Measurements from ENCODE around the gene CPM.

The CPM gene

DNA sequence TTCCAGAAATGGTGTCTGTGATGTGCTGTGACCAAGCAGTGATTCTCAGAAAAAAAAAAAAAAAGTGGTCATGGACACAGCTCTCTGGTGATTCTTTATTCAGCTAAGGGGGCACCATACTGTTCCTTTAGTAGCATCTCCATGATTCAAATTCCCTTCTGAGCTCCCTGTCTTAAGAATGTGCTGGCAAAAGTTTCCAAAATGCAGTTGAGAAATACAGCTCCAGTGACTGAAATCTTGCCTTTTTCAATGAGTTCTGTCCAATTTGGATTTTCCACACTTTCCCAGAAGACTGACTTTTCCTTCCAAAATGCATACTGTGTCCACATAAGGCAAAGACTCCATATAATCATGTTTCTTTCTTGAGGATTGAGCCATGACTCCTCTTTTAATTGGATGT is 24.3 kb upstream of the CPM start:
- no peak for DNase-seq (ENCODE audit: low read depth in 1 of 2, low spot score in 1 of 2)

DNA sequence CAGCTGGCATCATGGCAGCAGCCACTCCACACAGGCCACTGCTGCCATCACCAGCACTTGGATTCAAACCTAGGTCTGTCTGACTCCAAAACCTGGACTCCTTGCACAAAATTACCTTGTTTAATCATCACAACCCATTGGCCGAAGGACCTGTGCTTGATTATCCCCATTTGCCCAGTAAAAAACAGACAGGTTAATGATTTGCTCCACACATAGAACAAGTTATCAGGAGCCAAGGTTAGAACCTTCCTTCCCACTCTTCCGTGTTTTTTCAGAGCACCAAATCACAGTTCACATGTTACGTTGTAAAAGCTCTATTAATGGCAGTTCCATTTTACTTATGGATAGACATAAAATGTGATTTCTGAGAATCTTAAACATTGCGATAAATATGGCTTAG is 23.5 kb upstream of the CPM start:
- no peak for DNase-seq (ENCODE audit: low read depth in 1 of 2, low spot score in 1 of 2)

DNA sequence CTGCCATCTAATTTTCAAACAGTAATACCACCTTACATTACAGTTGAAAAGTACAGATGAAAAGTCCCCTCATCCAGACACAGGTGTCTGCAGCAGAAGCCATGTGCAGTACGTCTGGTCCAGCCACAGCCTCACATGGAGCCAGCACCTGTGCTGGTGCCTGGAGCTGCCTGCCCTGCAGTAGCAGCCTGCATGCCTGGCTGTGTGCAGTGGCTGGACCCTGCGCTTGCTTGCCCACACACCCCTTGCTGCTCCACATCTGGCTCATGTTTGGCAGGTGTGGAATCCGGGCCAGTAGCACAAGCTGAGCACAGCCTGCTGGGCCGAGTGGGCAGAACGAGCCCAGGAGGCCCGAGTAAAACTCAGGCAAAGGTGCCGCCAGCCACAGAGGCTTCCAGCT is 21.8 kb upstream of the CPM start:
- no peak for DNase-seq (ENCODE audit: low read depth in 1 of 2, low spot score in 1 of 2)

DNA sequence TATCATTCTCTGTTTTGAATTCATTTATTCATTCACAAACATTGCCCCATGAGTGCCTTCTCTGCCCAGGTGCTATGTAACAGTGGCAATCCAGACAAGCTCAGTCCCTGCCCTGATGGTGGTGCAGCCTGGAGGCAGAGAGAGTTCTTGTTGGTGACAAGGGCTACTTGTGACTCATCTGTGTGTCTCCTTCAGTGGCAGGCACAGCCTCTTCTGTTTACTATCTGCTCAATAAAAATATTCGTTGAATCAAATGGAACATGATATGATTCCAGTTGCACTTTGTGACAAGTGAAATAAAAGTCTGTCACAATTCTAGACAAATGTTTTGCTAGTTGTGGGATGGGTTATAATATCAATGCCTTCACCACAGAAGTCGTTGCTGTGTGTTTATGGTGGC is 20.6 kb upstream of the CPM start:
- DNase-seq (ENCODE audit: low read depth in 1 of 2, low spot score in 1 of 2): no peak

DNA sequence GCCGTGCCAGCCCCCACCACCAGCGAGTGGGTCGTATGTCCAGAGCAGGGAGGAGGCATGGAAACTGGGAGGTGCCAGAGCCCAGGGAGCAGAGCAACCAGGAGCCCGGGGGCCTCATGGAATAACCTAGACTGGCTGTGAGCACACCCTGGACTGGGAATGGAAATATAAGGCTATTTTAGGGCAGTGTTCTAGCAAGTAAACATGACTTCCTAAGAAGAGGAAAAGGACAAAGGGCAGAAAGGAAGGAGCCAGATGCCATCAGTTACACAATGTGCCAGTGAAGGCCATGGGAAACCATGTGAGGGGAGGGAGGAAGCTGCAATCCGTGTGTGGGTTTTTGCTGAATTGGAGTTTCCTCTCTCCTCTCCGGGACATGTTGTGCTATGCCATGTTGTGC is 18.7 kb upstream of the CPM start:
- DNase-seq (ENCODE audit: low read depth in 1 of 2, low spot score in 1 of 2): no peak

DNA sequence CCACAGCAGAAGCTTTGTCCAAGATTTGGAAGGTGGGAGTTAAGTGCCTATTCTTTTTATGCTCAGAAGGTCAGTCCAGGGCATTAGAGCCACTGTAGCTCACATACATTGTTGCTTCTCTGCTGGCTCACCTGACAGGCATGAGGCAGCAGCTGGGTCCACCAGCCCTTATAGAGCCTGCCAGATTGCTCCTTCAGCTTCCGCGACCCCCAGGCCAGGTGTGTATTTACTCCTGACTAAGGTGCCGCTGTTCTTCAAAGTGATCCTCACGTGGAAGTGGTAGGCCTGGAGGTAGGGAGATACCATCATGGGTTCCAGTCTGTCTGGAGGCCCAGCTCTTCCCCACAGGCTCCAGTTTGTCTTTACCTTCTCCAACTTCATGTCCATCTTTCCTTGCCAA is 17.5 kb upstream of the CPM start:
- DNase-seq (ENCODE audit: low read depth in 1 of 2, low spot score in 1 of 2): no peak

DNA sequence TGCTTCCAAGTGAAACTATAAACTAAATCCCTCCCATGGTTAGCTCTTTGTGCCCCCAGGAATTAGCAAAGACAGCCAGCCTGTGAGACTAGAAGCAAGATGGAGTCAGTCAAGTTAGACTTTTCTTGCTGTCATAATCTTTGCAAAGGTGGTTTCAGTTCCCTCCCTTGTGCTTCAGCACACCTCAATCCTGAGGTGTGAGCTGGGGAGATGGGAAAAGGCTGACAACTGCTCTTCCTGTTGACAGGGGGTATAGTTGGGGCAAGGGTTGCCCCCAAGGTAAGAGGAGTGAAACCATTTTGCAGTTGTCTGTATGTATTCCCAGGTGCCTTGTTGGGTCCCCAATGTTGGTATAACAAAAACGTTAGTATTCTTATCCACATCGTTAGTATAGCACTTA is 12.3 kb upstream of the CPM start:
- DNase-seq (ENCODE audit: low read depth in 1 of 2, low spot score in 1 of 2): no peak

DNA sequence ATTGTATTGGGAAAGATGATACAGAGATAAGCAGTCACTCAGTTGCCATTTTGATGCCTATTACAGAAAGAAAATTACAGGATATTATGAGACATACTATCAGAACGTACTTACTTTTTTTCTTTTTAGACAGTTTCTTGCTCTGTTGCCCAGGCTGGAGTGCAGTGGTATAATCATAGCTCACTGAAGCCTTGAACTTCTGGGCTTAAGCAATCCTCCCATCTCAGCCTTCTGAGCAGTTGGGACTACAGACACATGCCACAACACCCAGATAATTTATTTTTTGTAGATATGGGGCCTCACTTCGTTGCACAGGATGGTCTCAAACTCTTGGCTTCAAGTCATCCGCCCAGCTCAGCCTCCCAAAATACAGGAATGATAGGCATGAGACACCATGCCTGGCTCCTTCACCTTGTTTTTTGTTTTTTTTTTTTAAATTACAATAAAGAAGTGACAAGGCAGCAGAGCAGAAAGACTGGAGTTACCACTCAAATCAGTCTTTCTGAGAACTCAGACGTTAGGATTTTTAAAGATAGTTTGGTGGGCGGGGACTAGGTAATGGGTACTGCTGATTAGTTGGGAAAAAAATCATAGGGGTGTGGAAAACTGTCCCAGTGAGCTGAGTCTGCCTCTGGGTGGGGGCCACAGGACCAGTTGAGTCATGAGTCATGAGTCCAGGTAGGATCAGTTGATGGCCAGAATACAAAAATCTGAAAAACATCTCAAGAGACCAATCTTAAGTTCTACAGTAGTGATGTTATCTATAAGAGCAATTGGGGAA is 11.5 kb upstream of the CPM start:
- no peak for DNase-seq (ENCODE audit: low read depth in 1 of 2, low spot score in 1 of 2)

DNA sequence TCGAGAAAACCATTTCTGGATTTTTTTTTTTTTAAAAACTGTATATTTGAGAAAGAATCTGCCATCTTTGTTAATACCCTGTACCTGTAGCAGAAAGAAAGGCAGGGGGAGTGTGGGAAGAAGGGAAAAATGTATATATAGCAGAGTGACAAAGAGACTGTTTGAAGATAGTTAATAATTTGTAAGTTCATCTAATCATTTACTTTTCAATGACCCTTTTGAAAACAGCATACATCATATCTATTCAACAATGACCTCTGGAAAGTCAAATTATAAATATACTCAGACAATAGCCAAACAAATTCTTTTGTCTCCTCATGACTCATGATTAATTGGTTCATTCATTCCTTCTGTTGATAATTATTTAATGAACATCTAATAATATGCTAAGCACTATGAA is 10.9 kb upstream of the CPM start:
- no peak for DNase-seq (ENCODE audit: low read depth in 1 of 2, low spot score in 1 of 2)

DNA sequence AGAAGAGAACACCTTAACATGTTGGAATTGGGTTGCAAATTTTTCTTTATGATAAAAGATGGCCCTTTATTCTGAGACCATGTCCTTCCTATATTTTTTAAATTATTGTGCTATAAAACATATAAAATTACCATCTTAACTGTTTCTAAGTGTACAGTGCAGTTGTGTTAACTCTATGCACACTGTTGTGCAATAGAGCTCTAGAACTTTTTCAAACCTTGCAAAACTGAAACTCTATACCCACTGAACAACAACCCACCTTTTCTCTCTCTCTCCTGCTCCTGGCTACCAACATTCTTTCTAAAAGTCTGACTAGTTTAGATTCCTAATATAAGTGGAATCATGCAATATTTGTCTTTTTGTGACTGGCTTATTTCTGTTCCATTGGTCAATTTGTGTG is 7.8 kb upstream of the CPM start:
- DNase-seq (ENCODE audit: low read depth in 1 of 2, low spot score in 1 of 2): no peak

DNA sequence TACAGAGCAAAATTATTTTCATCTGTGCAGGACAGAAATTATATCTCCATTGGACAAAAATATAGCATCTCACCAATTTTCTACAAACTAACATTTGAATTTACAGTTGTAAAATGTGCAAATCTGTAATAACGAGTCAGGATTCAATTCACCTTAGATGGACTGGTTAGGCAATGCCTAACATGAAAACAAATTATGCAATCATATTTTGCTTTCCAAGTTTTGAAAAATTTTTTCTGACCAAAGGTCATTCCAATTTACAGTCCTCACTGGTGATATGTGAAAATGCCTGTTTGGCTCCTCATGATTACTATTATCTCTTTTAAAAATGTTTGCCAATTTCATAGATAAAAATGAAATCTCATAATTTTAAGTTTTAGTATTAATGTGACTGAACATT is 6.5 kb upstream of the CPM start:
- no peak for DNase-seq (ENCODE audit: low read depth in 1 of 2, low spot score in 1 of 2)

DNA sequence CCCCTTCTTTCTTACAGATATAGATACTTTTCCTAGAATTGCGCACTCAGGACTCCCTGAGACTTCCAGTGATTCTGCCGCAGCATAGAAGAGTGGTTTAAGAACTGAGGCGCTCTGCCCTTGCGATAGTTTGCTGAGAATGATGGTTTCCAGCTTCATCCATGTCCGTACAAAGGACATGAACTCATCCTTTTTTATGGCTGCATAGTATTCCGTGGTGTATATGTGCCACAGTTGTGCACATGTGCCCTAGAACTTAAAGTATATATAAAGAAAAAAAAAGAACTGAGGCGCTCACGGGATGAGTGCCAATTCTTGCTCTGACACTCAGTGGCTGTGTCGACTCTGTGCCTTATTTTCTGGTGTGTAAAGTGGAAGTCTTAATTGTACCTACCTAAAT is 1.4 kb upstream of the CPM start:
- DNase-seq (ENCODE audit: low read depth in 1 of 2, low spot score in 1 of 2): no peak

DNA sequence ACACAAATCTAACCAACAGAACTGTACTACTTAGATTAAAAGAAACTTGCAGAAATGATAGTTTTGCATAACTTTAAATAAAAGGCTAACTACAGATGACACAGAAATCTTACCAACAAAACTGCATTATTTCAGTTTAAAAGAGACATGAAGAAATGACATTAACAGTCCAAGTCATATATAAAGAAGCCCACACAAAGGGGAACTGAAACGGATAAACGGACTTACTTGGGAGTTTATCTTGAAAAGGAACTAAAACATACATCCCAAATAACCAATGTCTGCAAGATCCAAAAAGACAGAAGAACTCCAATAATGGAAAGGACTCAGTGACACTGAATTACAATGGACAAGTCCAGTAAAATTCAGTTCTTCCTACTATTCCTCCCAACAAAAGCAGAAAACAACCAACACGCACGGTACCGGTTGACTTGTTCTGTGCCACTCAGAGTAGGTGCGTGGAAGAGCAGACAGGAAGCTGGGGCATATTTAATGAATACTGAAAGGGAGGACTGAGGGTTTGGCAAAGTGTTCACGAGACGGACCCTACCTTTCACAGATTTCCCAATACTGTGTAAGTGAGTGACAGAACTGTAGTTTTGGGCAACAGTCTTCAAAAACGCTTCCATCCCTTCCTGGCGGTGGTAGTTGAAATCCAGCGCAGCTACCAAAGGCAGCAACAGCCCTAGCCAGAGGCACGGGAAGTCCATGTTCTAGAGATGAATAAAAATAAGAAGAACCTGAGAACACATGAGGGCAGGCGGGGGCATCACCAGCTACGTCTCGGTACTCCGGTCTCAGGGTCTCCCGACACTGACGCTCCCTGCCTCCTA is 627 bp downstream of the CPM start:
- DNase-seq (ENCODE audit: low read depth in 1 of 2, low spot score in 1 of 2): no peak

DNA sequence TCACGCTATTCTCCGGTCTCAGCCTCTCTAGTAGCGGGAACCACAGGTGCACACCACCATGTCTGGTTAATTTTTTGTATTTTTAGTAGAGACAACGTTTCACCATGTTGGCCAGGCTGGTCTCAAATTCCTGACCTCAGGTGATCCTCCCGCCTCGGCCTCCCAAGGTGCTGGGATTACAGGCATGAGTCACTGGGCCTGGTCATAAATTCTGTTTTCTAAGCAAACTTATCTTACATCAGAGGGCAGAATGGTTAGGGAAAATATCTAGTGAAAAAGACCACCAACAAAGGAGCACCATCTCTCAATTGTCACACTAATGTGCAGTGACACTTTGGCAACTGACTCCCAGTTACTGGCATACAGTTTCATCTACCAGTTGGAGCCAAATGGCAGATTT is 2.8 kb downstream of the CPM start:
- DNase-seq (ENCODE audit: low read depth in 1 of 2, low spot score in 1 of 2): no peak

DNA sequence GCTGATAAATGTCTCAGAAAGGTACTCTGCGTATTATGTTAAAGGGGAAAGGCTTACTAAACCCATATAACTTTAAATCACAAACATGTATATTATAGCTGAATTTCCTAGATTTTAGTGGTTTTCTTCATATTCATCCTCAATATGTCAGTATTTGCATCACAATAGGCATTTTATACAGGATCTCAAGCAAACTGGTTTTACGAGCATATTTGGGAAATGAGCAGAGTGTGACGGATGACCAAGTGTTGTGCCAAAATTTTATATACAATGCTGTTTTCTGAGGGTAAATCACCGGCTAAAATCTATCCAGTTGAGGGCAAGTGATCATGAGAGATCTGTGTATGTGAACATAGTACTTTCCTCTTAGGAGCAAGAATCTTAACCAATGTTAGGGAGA is 8.4 kb downstream of the CPM start:
- DNase-seq (ENCODE audit: low read depth in 1 of 2, low spot score in 1 of 2): no peak

DNA sequence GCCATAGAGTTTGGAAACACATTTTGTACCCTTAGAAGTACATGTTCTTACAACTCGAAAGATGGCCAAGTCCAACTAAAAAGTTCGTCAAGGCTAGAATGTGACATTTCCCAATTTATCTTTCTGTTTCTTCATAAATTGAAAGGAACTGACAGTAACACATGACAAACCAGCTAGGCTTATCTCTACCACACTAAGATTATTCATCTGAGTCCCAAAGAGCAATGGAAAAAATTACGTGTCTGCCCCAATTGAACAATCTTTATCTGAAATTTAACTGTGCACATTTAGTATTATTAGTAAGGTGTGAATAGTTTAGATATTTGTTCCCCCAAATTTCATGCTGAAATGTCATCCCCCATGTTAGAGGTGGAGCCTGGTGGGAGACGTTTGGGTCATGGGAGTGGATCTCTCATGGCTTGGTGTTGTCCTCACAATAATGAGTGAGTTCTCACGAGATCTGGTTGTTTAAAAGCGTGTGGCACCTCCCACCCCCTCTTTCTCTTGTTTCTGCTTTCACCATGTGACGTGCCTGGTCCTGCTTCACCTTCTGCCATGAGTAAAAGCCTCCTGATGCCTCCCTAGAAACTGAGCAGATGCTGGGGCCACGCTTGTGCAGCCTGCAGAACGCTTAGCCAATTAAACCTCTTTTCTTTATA is 13.3 kb downstream of the CPM start:
- DNase-seq (ENCODE audit: low read depth in 1 of 2, low spot score in 1 of 2): no peak

DNA sequence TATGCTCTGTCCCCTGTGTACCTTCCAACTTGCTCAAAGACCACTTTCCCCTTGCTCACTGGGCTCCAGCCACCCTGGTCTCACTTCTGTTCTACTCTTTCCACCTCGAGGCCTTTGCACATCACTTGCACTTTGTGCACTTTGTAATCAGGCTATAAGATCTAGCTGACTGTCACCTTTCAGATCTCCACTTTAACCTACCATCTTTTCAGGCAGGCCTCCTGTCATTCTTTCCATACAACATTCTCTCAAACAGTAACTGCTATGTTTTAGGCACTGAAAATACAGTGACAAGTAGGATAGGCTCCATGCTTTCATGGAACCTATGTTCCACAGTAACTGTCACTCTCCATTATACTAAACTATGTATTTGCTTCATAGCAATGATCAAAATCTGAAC is 14.0 kb downstream of the CPM start:
- no peak for DNase-seq (ENCODE audit: low read depth in 1 of 2, low spot score in 1 of 2)

DNA sequence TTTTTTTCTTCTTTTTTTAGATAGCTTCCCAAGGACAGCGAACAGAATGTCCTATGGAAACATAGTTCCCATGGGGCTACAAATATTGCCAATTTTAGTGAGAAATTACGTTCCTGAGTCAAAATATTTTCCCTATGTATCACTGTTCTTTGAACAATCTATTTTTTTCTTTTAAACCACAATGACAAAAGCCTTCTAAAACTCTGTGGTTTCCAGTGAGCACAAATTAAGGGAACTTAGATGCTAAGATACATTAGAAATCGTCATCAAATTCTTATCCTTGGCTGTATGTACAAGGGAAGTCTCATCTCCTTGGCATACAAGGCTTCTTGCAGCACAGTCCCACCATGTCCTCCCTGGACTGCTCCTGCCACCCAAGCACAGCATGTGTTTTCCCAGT is 17.9 kb downstream of the CPM start:
- no peak for DNase-seq (ENCODE audit: low read depth in 1 of 2, low spot score in 1 of 2)

DNA sequence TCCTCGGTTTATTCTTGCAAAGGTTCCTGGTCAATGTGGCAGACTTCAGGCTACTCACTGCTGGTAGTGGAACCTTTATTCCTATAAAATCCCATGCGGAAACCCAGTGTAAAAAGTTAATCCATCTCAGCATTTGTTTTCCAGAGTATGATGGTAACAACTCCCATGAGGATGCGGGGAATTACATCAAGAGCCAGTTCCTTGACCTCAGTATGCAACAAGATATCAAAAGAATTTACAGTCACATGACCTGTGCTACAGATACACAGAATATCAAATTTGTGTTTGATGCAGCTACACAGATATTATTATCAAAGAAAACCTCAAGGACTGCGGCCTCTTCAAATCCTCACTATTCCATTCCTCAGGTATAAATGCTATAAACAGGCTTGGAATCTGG is 19.3 kb downstream of the CPM start:
- DNase-seq (ENCODE audit: low read depth in 1 of 2, low spot score in 1 of 2): no peak

DNA sequence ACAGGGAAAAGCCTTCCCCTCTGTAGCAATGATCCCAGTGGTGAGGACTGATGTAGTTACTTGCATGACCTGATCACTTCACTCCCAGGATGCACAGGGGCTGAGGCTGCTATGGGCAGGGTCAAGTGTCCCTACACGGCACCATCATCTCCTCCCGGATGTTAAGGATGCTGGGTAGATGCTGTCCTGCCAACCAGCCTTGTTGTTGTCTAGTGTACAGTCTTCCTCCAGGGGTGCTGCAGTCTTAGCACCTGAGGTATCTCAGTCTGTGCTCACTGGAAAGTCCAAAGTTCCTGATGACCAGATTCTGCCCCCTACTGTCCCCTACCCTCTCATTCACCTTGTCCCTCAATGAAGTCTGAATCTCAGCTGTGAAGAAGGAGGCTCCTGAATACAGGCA is 20.1 kb downstream of the CPM start:
- DNase-seq (ENCODE audit: low read depth in 1 of 2, low spot score in 1 of 2): no peak

DNA sequence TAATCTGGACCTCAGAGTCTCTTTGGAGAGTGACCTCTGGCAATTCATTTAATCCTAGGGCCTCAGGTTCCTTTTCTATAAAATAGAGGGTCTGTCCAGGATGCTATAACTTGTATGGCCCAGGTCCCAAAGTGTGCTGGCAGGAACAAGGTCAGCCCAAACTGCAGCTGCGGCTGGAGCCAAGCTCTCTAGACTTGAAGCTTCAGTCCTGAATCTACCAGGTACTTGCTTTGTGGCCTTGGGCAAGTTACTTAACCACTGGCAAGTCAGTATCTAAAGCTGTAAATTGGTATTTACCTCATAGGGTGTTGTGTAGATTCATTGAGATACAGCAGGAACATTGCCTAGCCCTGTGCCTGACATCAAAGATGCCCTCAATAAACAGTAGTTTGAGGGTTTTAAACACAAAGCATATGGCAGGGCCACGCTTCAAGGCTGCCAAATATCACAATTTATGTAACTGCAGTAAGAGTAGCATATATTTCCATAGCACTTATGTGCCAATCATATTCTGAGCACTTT is 21.7 kb downstream of the CPM start:
- no peak for DNase-seq (ENCODE audit: low read depth in 1 of 2, low spot score in 1 of 2)

DNA sequence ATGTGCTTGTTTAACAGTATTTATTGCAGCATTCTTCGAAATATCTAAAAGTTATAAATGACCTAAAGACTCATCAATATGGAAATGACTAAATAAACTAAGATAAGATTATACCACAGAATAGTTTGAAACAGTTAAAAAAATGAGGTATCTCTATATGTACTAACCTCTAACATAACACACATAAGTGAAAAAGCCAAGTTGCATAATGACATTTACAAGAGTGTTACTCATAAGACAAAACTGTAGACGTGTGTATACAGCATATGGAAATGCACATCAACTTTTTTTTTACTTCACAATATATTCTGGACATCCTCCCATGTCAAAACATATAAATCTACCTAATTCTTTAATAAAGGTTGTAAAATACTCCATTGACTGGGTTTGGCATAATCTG is 22.8 kb downstream of the CPM start:
- DNase-seq (ENCODE audit: low read depth in 1 of 2, low spot score in 1 of 2): no peak
